Tibial nerve (tissue), 4 donors: ENCODE results near the gene KIAA1586. TPM values are rescaled to one million over a fixed set of nuclear protein-coding genes. Genes with fewer than 3 reads are reported as not detected.

Experiments
- DNase-seq, 2 donors: peaks; one replicate each; pipeline ENCODE4 v3.0.0-alpha.2; 2019; ENCODE audit warnings: low spot score in 2 of 2
- H3K27ac ChIP-seq, 4 donors: fragments of 200-600 bp; sonication (generic) in 3 of 4; one replicate each; pipeline ENCODE4 v1.5.1; 2017 to 2019; ENCODE audit warnings: mild to moderate bottlenecking in 1 of 4
- H3K27me3 ChIP-seq, 2 donors: fragments of 200-600 bp; sonication (generic) in 1 of 2; one replicate each; pipeline versions ENCODE4 v1.5.1 to v1.6.0; 2017 to 2019
- H3K36me3 ChIP-seq, 3 donors: fragments of 200-600 bp; sonication (generic); one replicate each; pipeline ENCODE4 v1.5.1; 2018 to 2019
- H3K4me1 ChIP-seq, 4 donors: fragments of 200-600 bp; sonication (generic) in 3 of 4; one replicate each; pipeline ENCODE4 v1.5.1; 2017 to 2019
- H3K4me3 ChIP-seq, 4 donors: fragments of 200-600 bp; sonication (generic) in 3 of 4; one replicate each; pipeline ENCODE4 v1.5.1; 2017 to 2019; ENCODE audit warnings: mild to moderate bottlenecking in 1 of 4, moderate library complexity in 1 of 4
- H3K9me3 ChIP-seq, 4 donors: fragments of 200-600 bp; sonication (generic) in 3 of 4; one replicate each; pipeline ENCODE4 v1.5.1; 2017 to 2019
- EP300 ChIP-seq, 2 donors: sonication (generic); formaldehyde crosslinking; IDR thresholded peaks; one replicate each; pipeline ENCODE4 v1.6.1; 2017; ENCODE audit warnings: antibody characterized with exemption in 2 of 2, mild to moderate bottlenecking in 1 of 2
- POLR2A ChIP-seq, 2 donors: fragments of 450-650 bp; IDR thresholded peaks; one replicate each; pipeline ENCODE4 v1.6.1; 2017; ENCODE audit warnings: antibody characterized with exemption in 2 of 2, mild to moderate bottlenecking in 2 of 2, moderate library complexity in 2 of 2
- WGBS, 2 donors: methylation state at CpG; one replicate each; pipeline ENCODE4 v1.1.5; 2018; 5-methylcytosine and 5-hydroxymethylcytosine counted together
- small RNA-seq: library from RNA; depleted of rRNA; stranded (forward); fragments of <200 nt; gene quantifications from one replicate; pipeline ENCODE3, GENCODE V24; 2016
- total RNA-seq, 4 donors: library from RNA; depleted of rRNA; stranded (reverse); fragments of >200 nt; gene quantifications; one replicate each; pipeline ENCODE4 v1.1.0, GENCODE V29; 2016
- TF ChIP-seq, protein P1 (sequence below), 5 experiments: fragments of 200-600 bp in 3 of 5; fragments of 450-650 bp in 2 of 5; sonication (generic) in 3 of 5; IDR thresholded peaks; one replicate each; pipeline ENCODE4 v1.5.1; 2016 to 2019; ENCODE audit warnings: antibody characterized with exemption in 5 of 5, mild to moderate bottlenecking in 3 of 5, moderate library complexity in 2 of 5

Gene KIAA1586
- total RNA-seq, 4 donors from 2014 or later, result 5.7 to 6.6 (median 6.1) TPM

DNA sequence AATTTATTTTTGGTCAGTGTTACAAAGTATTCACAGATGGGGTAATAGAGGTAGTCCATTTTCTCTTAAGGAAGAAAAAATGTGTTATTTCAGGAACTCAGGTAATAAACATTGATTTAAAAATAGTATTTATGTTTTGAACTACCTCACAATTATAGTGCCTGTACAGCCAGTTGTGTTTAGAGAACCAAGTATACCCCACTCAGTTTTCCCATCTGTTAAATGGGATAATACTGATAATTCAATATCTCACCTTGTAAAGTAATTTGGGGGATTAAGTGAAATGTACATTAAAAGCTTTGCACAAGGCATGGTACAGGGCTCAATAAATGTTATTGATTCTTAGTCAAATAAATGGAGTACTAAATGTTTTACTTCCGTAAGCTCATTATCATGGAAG is 48.2 kb downstream of the KIAA1586 start:
- H3K4me1 ChIP-seq, result peaks cover 0 to 43% (median 20%) of the 10 kb centered on the region in 4 donors
- WGBS, 2 donors, result 98% methylated on average over 1 of the region's 1 CpG
- TF ChIP-seq, protein P1, sequence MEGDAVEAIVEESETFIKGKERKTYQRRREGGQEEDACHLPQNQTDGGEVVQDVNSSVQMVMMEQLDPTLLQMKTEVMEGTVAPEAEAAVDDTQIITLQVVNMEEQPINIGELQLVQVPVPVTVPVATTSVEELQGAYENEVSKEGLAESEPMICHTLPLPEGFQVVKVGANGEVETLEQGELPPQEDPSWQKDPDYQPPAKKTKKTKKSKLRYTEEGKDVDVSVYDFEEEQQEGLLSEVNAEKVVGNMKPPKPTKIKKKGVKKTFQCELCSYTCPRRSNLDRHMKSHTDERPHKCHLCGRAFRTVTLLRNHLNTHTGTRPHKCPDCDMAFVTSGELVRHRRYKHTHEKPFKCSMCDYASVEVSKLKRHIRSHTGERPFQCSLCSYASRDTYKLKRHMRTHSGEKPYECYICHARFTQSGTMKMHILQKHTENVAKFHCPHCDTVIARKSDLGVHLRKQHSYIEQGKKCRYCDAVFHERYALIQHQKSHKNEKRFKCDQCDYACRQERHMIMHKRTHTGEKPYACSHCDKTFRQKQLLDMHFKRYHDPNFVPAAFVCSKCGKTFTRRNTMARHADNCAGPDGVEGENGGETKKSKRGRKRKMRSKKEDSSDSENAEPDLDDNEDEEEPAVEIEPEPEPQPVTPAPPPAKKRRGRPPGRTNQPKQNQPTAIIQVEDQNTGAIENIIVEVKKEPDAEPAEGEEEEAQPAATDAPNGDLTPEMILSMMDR (IDR thresholded peaks at IDR 0.05), result no peak
- no peak for TF ChIP-seq EP300 (IDR thresholded peaks at IDR 0.05)
- no peak for TF ChIP-seq POLR2A (IDR thresholded peaks at IDR 0.05)

DNA sequence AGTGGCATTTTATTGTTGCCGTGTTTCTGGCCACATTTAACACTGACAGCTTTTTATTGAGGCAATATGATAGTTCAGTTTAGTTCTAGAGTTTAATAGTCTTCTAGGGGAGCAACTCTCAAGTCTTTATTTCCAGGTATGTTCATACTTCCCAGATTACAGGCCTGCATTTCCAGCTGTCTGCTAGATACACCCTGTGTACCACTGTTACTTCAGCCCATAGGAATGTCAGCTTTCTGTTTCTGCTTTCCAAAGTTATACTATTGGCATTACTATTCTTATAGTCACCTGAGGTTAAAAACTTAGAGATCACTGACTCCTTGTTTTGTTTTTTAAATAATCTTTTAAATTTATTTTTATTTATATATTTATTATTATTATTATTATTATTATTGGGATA is 51.1 kb downstream of the KIAA1586 start:
- no peak for DNase-seq
- H3K27ac ChIP-seq, result no peak overlapping the region
- H3K36me3 ChIP-seq, result peaks cover 0 to 53% (median 25%) of the 10 kb centered on the region in 3 donors
- peaks cover 0 to 29% (median 7%) of the 10 kb centered on the region in 4 donors for H3K4me1 ChIP-seq
- WGBS, 2 donors, result 75 to 78% methylated on average over 1 of the region's 1 CpG
- no peak for TF ChIP-seq EP300 (IDR thresholded peaks at IDR 0.05)
- no peak for TF ChIP-seq POLR2A (IDR thresholded peaks at IDR 0.05)
- TF ChIP-seq, protein P1 (IDR thresholded peaks at IDR 0.05), result no peak
- H3K27me3 ChIP-seq, result no peaks in the 10 kb centered on the region
- no peaks in the 10 kb centered on the region for H3K9me3 ChIP-seq
- H3K4me3 ChIP-seq, result no peak overlapping the region

More for the DNA sequence above, 48.2 kb downstream of the KIAA1586 start:
- H3K27ac ChIP-seq, result no peak overlapping the region
- H3K4me3 ChIP-seq, result no peak overlapping the region
- peaks cover 0 to 28% (median 6%) of the 10 kb centered on the region in 3 donors for H3K36me3 ChIP-seq
- no peaks in the 10 kb centered on the region for H3K27me3 ChIP-seq
- H3K9me3 ChIP-seq, result no peaks in the 10 kb centered on the region
- DNase-seq, result no peak

DNA sequence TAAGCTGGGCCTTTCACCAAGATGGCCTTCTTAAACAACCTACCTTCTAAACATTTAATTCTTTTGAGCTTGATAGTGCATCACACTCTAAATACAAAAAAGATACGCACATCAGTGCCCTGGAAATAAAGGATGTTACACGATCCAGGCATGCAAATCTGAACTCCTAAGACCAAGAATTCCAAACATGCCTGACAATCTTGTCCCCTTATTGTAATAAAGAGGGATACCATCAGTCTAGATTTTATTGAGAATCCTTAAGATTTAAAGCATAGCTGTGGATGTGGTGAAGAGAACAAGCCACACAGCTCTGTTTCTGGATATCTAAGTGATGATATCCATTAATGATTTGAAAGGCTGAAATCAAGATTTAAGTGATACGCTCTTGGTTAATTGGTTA is 56.5 kb downstream of the KIAA1586 start:
- Histone ChIP-seq H3K9me3 (no peaks in the 10 kb centered on the region), H3K27ac (no peak overlapping the region), H3K27me3 (no peaks in the 10 kb centered on the region), H3K4me1 (peaks cover 0 to 4% (median 0%) of the 10 kb centered on the region in 4 donors), H3K4me3 (no peak overlapping the region), H3K36me3 (peaks cover 0 to 53% (median 25%) of the 10 kb centered on the region in 3 donors)
- no peak for DNase-seq
- TF ChIP-seq EP300 (IDR thresholded peaks at IDR 0.05) (no peak), POLR2A (IDR thresholded peaks at IDR 0.05) (no peak)
- TF ChIP-seq, protein P1 (IDR thresholded peaks at IDR 0.05), result no peak
- WGBS, 2 donors, result 91 to 92% methylated on average over 3 of the region's 3 CpGs

DNA sequence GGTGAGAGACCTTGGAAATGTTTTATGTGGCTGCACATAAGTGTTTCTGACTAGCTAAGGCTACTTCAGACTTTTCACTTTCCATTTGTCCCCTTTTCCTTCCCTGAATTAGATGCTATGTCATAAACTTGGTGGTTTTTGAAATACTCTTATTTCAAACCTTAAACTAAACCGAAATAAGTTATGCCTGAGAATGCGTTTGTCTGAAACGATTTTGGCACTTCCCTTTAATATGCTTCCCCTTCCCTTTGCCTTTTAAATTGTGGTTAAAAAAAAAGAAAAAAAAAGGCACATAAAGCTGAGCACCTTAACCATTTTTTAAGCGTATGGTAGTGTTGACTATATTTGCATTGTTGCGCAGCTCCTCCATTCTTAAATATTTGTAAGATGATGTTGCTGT is 57.8 kb downstream of the KIAA1586 start:
- TF ChIP-seq POLR2A (IDR thresholded peaks at IDR 0.05) (no peak), EP300 (IDR thresholded peaks at IDR 0.05) (no peak)
- TF ChIP-seq, protein P1 (IDR thresholded peaks at IDR 0.05), result no peak

More for the DNA sequence above, 57.8 kb downstream of the KIAA1586 start:
- H3K4me3 ChIP-seq, result no peak overlapping the region
- H3K9me3 ChIP-seq, result no peaks in the 10 kb centered on the region
- peaks cover 0 to 6% (median 0%) of the 10 kb centered on the region in 4 donors for H3K4me1 ChIP-seq
- no peaks in the 10 kb centered on the region for H3K27me3 ChIP-seq
- no peak for DNase-seq
- no peak overlapping the region for H3K27ac ChIP-seq
- H3K36me3 ChIP-seq, result peaks cover 0 to 41% (median 22%) of the 10 kb centered on the region in 3 donors
- 86 to 88% methylated on average over 5 of the region's 5 CpGs for WGBS, 2 donors

Small RNA genes within 50 kb of the gene (small RNA-seq; reads per million reads assigned to genes)
- not detected for gene FTH1P15

Other genes starting within 250 kb of the KIAA1586 start
- 1 to 10 TPM; 2.0 to 7.8 (median 3.3) TPM for gene BEND6, start 91.6 kb upstream of the KIAA1586 start, total RNA-seq
- gene ZNF451, start 43.5 kb downstream of the KIAA1586 start, total RNA-seq, result 10 to 100 TPM; 51.1 to 62.8 (median 59.2) TPM
- 1 to 10 TPM; 5.3 to 7.5 (median 5.7) TPM for gene BAG2, start 125.6 kb downstream of the KIAA1586 start, total RNA-seq
- gene RAB23, start 175.6 kb downstream of the KIAA1586 start, total RNA-seq, result 10 to 100 TPM; 17.1 to 26.8 (median 20.1) TPM